Caco-2 (cell line): ENCODE data around the gene SLC22A12. TPM values are rescaled to one million over a fixed set of nuclear protein-coding genes. Genes with fewer than 3 reads are reported as not detected.

Experiments used
- BruUV-seq: library from RNA; stranded (reverse); fragments of 400-500 nt; replicated peaks from 2 replicates; lab custom pipeline; 2021; lab: Mats Ljungman, UMichigan
- CTCF ChIA-PET: fragments of 300-600 bp; sonication (Branson Sonifier 250); formaldehyde crosslinking; loops from one replicate; lab custom pipeline; 2022; ENCODE audit warnings: antibody characterized with exemption; lab: Charles Lee
- POLR2A ChIA-PET: fragments of 300-600 bp; sonication (Branson Sonifier 250); formaldehyde crosslinking; loops from one replicate; lab custom pipeline; 2022; ENCODE audit warnings: antibody characterized with exemption; lab: Charles Lee
- DNase-seq, 2 experiments: peaks; one replicate each; pipeline versions ENCODE4 v3.0.0 to v3.0.0-alpha.2; 2020 to 2022
- H3K27me3 ChIP-seq: replicated peaks from 2 replicates; pipeline ENCODE4 v1.6.0; 2011; ENCODE audit warnings: low read length; ENCODE audit not compliant: control insufficient read depth, insufficient read depth
- H3K36me3 ChIP-seq: 2 replicates; pipeline ENCODE4 v1.5.1; 2011; ENCODE audit warnings: low read length; ENCODE audit not compliant: control insufficient read depth, insufficient read depth
- H3K4me1 ChIP-seq: fragments of 250-450 bp; sonication (Bioruptor Pico); 2 replicates; pipeline ENCODE4 v1.5.1; 2020; ENCODE audit warnings: mild to moderate bottlenecking
- H3K4me3 ChIP-seq: 2 replicates; pipeline ENCODE4 v1.5.1; 2011; ENCODE audit warnings: low read depth, mild to moderate bottlenecking, control low read depth, low read length
- H3K9me3 ChIP-seq: fragments of 250-450 bp; sonication (Bioruptor Pico); 2 replicates; pipeline ENCODE4 v1.5.1; 2020; ENCODE audit warnings: mild to moderate bottlenecking, moderate library complexity
- H3K27ac Mint-ChIP-seq: one replicate; pipeline ENCODE4 v1.8.0; 2022; ENCODE audit warnings: mixed read lengths; ENCODE audit not compliant: unreplicated experiment
- H3K27me3 Mint-ChIP-seq: one replicate; pipeline ENCODE4 v1.8.0; 2022; ENCODE audit warnings: mixed read lengths; ENCODE audit not compliant: insufficient read depth, unreplicated experiment
- H3K36me3 Mint-ChIP-seq: one replicate; pipeline ENCODE4 v1.8.0; 2022; ENCODE audit warnings: mild to moderate bottlenecking, mixed read lengths; ENCODE audit not compliant: insufficient read depth, unreplicated experiment
- H3K4me1 Mint-ChIP-seq: one replicate; pipeline ENCODE4 v1.8.0; 2022; ENCODE audit warnings: low read depth, mixed read lengths; ENCODE audit not compliant: unreplicated experiment
- H3K4me3 Mint-ChIP-seq: one replicate; pipeline ENCODE4 v1.8.0; 2022; ENCODE audit warnings: mild to moderate bottlenecking, moderate library complexity, mixed read lengths; ENCODE audit not compliant: unreplicated experiment
- H3K9me3 Mint-ChIP-seq: one replicate; pipeline ENCODE4 v1.8.0; 2022; ENCODE audit warnings: mixed read lengths; ENCODE audit not compliant: unreplicated experiment
- intact Hi-C: fragments of 100-400 bp; cut with micrococcal nuclease; formaldehyde crosslinking; loops from one replicate; pipeline ENCODE4 v1.10.0; 2022; ENCODE audit not compliant: unreplicated experiment
- total RNA-seq: library from RNA; stranded (reverse); gene quantifications from 2 replicates; pipeline ENCODE4 v1.2.3, GENCODE V29; 2022
- TF ChIP-seq, protein P1 (sequence below), 2 experiments: fragments of 200-600 bp in 1 of 2; IDR thresholded peaks; 1 replicate in 1 of 2; 2 replicates in 1 of 2; pipeline versions ENCODE4 v1.5.1 to v1.8.0; 2011 to 2022; ENCODE audit warnings: antibody characterized with exemption in 1 of 2, control low read depth in 1 of 2, inconsistent platforms in 1 of 2, low read depth in 1 of 2, low read length in 1 of 2, mild to moderate bottlenecking in 1 of 2, moderate library complexity in 1 of 2; ENCODE audit not compliant: insufficient read depth in 1 of 2, severe bottlenecking in 1 of 2, unreplicated experiment in 1 of 2

SLC22A12 gene
- total RNA-seq, 1 experiment from 2014 or later = not detected

DNA sequence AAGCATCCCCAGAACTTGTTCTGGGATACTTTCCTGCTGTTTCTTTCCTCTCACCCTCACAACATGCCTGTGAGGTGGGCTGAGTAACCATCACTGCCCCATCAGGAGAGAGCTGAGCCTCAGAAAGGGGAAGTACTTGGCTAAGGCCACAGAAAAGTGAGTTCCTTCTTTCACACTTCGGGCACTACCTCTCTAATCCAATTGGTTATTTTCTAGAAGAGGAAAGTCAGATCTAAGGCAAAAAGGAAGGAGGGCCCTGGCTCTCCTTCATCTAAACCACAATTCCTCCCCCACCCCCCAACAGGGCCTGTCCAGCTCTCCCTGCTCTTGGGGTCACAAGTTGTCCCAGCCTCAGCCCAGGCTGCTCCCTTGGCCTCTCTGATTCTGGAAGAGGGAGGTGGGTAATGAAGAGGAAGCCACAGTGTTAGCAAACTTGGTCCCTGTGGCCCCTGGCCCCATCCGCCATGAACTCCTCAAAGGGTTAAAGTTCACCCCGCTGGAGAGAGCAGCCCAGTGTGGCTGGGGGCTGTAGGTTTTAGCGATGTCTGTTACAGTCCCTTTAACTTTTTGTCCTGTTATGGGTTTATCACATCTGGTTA, 34.0 kb downstream of the SLC22A12 start:
- 0 out of 2 replicates have a peak, but pooled peaks cover 7% of the 10 kb centered on the region for H3K4me1 ChIP-seq
- no peak for DNase-seq
- Mint-ChIP-seq H3K27me3 (no peaks in the 10 kb centered on the region), H3K36me3 (no peaks in the 10 kb centered on the region), H3K27ac (no peak overlapping the region), H3K9me3 (no peaks in the 10 kb centered on the region), H3K4me3 (no peak overlapping the region), H3K4me1 (peaks cover 6% of the 10 kb centered on the region)
- ChIA-PET CTCF (no interaction called here), POLR2A (no interaction called here)
- TF ChIP-seq, protein P1, sequence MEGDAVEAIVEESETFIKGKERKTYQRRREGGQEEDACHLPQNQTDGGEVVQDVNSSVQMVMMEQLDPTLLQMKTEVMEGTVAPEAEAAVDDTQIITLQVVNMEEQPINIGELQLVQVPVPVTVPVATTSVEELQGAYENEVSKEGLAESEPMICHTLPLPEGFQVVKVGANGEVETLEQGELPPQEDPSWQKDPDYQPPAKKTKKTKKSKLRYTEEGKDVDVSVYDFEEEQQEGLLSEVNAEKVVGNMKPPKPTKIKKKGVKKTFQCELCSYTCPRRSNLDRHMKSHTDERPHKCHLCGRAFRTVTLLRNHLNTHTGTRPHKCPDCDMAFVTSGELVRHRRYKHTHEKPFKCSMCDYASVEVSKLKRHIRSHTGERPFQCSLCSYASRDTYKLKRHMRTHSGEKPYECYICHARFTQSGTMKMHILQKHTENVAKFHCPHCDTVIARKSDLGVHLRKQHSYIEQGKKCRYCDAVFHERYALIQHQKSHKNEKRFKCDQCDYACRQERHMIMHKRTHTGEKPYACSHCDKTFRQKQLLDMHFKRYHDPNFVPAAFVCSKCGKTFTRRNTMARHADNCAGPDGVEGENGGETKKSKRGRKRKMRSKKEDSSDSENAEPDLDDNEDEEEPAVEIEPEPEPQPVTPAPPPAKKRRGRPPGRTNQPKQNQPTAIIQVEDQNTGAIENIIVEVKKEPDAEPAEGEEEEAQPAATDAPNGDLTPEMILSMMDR (IDR thresholded peaks at IDR 0.05; ENCODE audit: insufficient read depth in 1 of 2, low read depth in 1 of 2, low read length in 1 of 2, severe bottlenecking in 1 of 2, unreplicated experiment in 1 of 2) = no peak
- intact Hi-C loops = no loop called here
- no peak overlapping the region for H3K4me3 ChIP-seq
- H3K27me3 ChIP-seq = no peaks in the 10 kb centered on the region
- no peaks in the 10 kb centered on the region for H3K9me3 ChIP-seq
- no TSS peak for BruUV-seq
- H3K36me3 ChIP-seq = no peaks in the 10 kb centered on the region

DNA sequence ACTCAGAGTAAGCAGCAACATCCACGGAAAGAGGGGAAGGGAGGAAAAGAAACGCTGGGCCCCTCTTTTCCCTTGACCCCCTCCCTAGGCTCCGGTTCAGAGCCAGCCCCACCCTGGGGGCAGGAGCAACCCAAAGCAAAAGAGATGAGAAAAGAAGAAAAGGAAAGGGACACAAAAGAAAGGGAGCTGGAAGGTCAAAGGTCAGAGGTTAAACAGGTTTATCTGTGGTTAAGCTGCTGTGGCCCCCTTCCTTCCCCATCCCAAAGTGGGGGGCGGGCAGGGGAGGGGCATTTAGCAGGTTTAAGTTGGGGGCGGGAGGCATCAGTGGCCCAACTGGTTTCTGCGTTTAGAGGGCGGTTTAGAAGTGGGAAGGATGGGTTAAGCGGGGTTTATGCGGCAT, 35.6 kb downstream of the SLC22A12 start:
- POLR2A ChIA-PET = no interaction called here
- BruUV-seq = no TSS peak

DNA sequence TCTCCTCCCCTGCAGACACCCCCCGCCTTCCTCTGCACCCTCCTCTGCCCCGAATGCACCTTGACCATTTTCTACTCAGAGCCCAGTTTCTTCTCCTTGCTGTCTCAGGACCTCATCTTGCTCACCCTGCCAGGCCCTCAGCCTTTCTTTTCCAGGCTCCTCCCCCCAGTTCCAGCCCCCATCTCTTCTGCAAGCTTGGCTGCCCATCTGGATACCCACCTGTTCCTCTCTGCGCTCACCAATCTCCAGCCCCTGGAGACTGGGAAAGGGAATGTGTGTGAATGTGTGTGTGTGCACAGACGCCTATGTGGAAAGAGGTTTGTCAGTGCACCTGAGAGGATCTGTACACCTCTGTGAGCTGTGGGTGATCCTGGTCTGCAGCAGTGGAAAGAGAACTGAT, 36.4 kb downstream of the SLC22A12 start:
- intact Hi-C loops = no loop called here
- H3K4me1 ChIP-seq = 0 out of 2 replicates have a peak, but pooled peaks cover 7% of the 10 kb centered on the region
- Mint-ChIP-seq H3K27me3 (no peaks in the 10 kb centered on the region), H3K9me3 (no peaks in the 10 kb centered on the region), H3K36me3 (no peaks in the 10 kb centered on the region), H3K4me1 (peaks cover 6% of the 10 kb centered on the region), H3K27ac (no peak overlapping the region), H3K4me3 (no peak overlapping the region)
- ChIA-PET POLR2A (no interaction called here), CTCF (no interaction called here)
- no peak for DNase-seq
- no TSS peak for BruUV-seq
- TF ChIP-seq, protein P1 (IDR thresholded peaks at IDR 0.05; ENCODE audit: insufficient read depth in 1 of 2, low read depth in 1 of 2, low read length in 1 of 2, severe bottlenecking in 1 of 2, unreplicated experiment in 1 of 2) = no peak
- H3K4me3 ChIP-seq = no peak overlapping the region
- no peaks in the 10 kb centered on the region for H3K27me3 ChIP-seq
- H3K36me3 ChIP-seq = no peaks in the 10 kb centered on the region
- H3K9me3 ChIP-seq = no peaks in the 10 kb centered on the region

More for the DNA sequence above, 35.6 kb downstream of the SLC22A12 start:
- Histone ChIP-seq H3K4me1 (0 out of 2 replicates have a peak, but pooled peaks cover 7% of the 10 kb centered on the region), H3K4me3 (no peak overlapping the region), H3K9me3 (no peaks in the 10 kb centered on the region), H3K36me3 (no peaks in the 10 kb centered on the region), H3K27me3 (no peaks in the 10 kb centered on the region)
- CTCF ChIA-PET = interaction anchor here (0.5 kb wide), 1 partner anchor 872 kb away, joined by 3 read pairs; no protein-coding TSS in a partner anchor
- TF ChIP-seq, protein P1 (IDR thresholded peaks at IDR 0.05; ENCODE audit: insufficient read depth in 1 of 2, low read depth in 1 of 2, low read length in 1 of 2, severe bottlenecking in 1 of 2, unreplicated experiment in 1 of 2) = no peak
- Mint-ChIP-seq H3K9me3 (no peaks in the 10 kb centered on the region), H3K4me3 (no peak overlapping the region), H3K36me3 (no peaks in the 10 kb centered on the region), H3K4me1 (peaks cover 6% of the 10 kb centered on the region), H3K27ac (no peak overlapping the region), H3K27me3 (no peaks in the 10 kb centered on the region)
- no peak for DNase-seq
- intact Hi-C loops = no loop called here
